NCI-H2171 (cell line): ENCODE measurements around the gene DUS1L.
"Not testable (repeated sequence)": the region's sequence is repeated elsewhere in the genome, so short reads cannot be mapped to it uniquely, and the experiment has no call there.

ENCODE experiments used
- DNase-seq: peaks from one replicate; lab custom pipeline; 2025; lab: John Stamatoyannopoulos, UW

The DUS1L gene

DNA sequence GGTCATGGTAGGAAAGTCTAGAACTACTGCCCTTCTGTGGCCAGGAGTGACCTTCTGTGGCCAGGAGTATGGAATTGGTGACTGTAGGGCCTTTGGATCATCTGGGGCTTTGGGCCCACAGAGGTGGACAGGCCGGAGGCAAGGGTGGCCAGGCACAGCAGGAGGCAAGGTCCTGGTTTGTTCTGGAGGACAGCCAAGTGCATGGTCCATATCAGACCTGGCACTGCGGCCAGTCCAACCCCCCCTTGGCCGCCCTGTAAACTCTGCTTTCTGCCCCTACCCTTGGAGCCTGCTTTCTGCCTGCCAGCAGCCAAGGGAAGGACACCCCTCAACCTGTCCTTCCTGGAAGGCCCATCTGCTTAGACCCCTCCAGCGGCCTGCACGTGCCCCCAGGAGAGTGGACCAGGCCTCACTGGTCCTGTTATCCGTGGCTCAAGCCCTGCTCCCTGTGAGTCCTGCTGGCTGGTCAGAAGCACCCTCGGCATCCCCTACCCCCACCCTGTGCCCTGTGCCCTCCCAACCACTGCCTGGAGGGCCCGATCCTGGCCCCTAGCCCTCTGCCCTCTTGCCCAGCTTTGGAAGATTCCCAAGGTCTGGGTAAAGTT is 25.8 kb downstream of the DUS1L start:
- no peak for DNase-seq

DNA sequence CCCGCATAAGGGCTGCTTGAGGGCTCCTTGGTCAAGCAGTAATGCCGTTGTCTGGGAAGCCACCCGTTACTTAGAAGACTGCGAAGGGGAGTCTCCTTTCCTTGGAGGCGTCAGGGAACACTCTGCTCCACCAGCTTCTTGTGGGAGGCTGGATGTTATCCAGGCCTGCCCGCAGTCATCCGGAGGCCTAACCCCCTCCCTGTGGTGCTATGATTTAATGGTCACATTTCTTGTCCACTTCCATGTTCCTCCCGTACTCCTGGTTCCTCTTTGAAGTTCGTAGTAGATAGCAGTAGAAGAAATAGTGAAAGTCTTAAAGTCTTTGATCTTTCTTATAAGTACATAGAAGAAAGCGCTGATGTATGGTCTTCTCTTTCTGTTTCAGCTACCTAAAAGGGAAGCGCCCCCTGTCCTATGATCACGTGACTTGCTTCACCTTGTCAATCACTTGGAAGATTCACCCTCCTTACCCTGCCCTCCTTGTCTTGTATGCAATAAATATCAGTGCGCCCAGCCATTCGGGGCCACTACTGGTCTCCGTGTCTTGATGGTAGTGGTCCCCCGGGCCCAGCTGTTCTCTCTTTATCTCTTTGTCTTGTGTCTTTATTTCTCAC is 26.7 kb downstream of the DUS1L start:
- DNase-seq, result not testable (repeated sequence)

- DNase-seq, result no peak
Measured at GRCh38 chr17:82037889-82038195, 27.8 kb downstream of the DUS1L start.

GRCh38 chr17:82037092-82037888 is 28.3 kb downstream of the DUS1L start, which contains the start of gene DCXR:
DCXR (minus strand) TSS chr17:82037697; CDS start chr17:82037682, 15 bp downstream.
- peak; percentile 92 for DNase-seq

GRCh38 chr17:82036634-82037091 is 28.9 kb downstream of the DUS1L start:
- DNase-seq, result no peak

DNA sequence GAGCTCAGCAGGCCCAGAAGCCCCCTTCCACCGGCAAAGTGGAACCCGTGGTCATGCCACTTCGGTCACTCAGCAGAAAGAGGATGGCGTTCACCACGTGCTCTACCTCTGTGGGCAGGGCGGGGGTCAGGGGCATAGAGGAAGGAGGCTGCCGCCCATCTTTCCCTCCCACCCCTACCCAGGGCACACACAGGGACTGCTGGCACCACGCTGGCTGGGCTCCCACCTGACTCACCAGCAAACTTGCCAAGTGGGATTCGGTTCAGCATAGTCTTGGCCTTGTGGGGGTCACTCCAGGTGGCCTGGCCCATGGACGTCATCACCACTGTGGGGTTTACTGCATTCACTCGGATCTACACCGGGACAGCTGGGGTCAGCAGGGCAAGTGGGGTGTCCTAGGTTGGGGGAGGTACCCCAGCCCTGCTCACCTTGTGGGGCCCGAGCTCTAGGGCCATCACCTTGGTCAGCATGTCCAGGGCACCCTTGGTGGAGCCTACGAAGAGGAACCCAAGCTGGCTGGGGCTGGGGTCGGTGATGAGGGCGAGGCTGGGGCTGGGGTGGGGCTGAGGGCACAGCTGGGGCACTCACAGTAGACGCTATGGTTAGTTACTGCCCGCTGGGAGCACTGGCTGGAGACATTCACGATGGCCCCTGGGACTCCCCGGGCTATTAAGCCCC is 29.5 kb downstream of the DUS1L start:
- no peak for DNase-seq

- no peak for DNase-seq
Measured at GRCh38 chr17:82035488-82035887, 30.1 kb downstream of the DUS1L start.

- DNase-seq, result no peak
Measured at GRCh38 chr17:82034371-82035011, 31.1 kb downstream of the DUS1L start.

- DNase-seq, result no peak
Measured at GRCh38 chr17:82033359-82034085, 32.1 kb downstream of the DUS1L start.

DNA sequence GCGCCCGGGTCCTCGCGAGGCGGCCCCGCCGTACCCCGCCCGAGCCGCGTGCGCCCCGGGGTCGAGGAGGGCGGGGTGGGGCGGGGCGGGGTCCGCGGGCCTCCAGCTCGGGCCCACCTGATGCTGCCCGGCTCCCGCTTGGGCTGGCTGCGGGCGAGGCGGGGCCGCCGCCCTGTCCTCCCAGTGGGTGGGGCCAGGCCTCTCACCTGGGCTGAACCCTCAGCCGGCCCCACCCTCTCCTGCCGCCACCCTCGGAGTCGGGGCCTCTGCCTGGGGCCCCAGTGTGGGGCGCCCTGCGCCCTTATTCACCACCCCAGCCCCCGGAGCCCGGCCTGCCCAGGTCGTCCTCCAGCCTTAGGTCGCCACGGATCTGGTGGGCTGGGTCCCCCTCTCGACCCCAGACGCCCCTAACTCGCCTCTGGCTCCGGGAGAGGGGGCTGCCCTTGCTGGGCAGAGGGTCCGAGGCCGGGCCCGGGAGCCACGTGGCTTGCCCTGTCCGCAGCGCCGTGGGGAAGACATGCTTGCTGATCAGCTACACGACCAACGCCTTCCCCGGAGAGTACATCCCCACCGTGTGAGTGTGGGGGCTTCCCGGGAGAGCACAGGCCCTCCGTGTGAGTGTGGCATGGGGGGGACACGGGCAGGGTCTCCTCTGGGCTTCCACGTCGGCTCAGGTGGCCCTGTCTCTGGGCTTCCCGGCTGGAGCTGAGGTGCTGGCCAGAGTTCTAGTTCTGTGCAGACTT is 33.5 kb downstream of the DUS1L start:
- DNase-seq, result peak; percentile 54

GRCh38 chr17:82031303-82031884 is 34.2 kb downstream of the DUS1L start, which contains the start of gene RAC3:
RAC3 (plus strand) TSS chr17:82031678; CDS start chr17:82031762, 84 bp downstream.
- DNase-seq, result peak; percentile 39

GRCh38 chr17:82030470-82031302 is 34.9 kb downstream of the DUS1L start:
- peak; percentile 79 for DNase-seq

GRCh38 chr17:82029990-82030469 is 35.6 kb downstream of the DUS1L start:
- no peak for DNase-seq

- no peak for DNase-seq
Measured at GRCh38 chr17:82029391-82029790, 36.2 kb downstream of the DUS1L start.

DNA sequence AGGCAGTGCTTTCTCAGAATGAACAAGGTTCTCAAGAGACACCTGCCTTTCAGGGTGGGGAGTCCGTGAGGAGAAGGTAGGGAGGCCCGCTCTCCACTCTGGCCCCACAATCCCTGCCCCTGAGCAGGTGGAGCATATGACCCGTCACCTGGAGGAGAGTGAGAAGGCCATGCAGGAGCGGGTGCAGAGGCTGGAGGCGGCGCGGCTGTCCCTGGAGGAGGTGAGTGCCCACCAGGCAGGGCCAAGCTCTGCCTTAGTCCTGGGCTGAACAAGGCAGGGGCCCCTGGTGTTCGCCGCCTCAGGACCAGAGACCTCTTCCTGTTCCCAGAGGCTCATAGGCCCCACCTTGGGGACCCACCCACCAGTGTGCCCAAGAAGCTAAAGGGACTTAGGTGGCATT is 36.6 kb downstream of the DUS1L start:
- no peak for DNase-seq

DNA sequence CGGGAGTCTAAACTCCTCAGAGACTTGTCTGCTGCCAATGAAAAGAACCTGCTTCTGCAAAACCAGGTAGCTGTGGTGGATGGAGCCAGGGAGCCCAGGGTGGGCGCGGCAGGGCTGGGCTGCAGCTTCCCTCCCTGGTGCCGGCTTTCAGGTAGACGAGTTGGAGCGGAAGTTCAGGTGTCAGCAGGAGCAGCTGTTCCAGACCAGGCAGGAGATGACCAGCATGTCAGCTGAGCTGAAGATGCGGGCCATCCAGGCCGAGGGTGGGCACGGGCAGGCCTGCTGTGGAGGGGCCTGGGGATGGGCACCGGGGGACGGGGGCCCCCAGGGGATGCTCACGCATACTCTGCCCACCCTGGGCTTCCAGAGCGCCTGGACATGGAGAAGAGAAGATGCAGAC is 37.4 kb downstream of the DUS1L start:
- DNase-seq, result no peak

- DNase-seq, result no peak
Measured at GRCh38 chr17:82025401-82026107, 40.0 kb downstream of the DUS1L start.

DNA sequence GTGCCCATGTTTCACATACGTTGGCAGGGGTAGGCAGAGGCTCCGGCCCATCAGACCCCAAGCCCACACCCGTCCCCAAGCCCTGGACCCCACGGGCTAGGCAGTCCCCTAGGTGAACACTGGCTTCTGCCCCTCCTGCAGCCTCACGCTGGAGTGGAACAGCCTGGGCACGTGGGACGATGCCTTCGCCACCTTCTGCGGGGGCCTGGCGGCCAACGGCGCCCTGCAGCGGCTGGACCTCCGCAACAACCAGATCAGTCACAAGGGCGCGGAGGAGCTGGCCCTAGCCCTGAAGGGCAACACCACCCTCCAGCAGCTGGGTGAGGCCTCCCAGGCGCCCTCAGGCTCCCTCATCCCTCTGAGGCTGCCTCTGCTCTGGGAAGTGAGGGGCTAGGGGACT is 40.7 kb downstream of the DUS1L start:
- no peak for DNase-seq
